ENCODE results near the gene SNX6.

DNA sequence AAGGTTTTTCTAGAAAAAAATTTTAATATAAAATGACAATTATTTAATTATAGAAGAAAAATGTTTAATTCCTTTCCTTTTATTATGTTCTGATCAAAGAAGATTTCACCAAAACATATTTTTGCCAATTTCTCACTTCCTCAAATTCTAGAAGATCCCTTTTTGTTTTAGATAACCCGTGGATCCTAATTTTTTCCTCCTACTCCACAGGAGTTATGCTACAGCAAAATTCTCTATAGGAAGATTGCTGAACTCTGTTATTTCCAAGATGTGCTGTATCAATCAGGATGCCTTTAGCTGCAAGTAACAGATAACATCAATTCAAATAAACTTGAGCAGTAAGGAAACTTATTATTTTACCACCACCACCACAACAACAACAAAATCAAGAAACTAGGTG lies 3.8 kb upstream of the SNX6 start:
- TF ChIP-seq POLR2A (IDR thresholded peaks at IDR 0.05; ENCODE audit: low read depth) (no peak), CTCF (IDR thresholded peaks at IDR 0.05) (no peak), POLR2AphosphoS5 (IDR thresholded peaks at IDR 0.05) (no peak), EP300 (IDR thresholded peaks at IDR 0.05) (no peak)
